NB4 (cell line): ENCODE measurements around the gene KRT13.
A peak's percentile ranks its signal among the peaks of the same experiment; 100 is the strongest.

Experiments
- DNase-seq: peaks from one replicate; pipeline ENCODE4 v3.0.0; 2010; ENCODE audit warnings: low read depth
- H3K4me3 ChIP-seq: one replicate; pipeline ENCODE4 v1.5.1; 2011; ENCODE audit warnings: mild to moderate bottlenecking, low read depth, low read length, moderate library complexity
- MYC ChIP-seq: IDR thresholded peaks from 2 replicates; pipeline ENCODE4 v1.6.1; 2011; ENCODE audit warnings: low read depth, low read length
- POLR2A ChIP-seq: IDR thresholded peaks from 2 replicates; pipeline ENCODE4 v1.6.1; 2011; ENCODE audit warnings: mild to moderate bottlenecking; ENCODE audit not compliant: insufficient read length; ENCODE audit errors: extremely low read depth
- TF ChIP-seq, protein P1 (sequence below): IDR thresholded peaks from 2 replicates; pipeline ENCODE4 v1.6.1; 2011; ENCODE audit warnings: low read depth, low read length
- TF ChIP-seq, protein P2 (sequence below): IDR thresholded peaks from one replicate; pipeline ENCODE4 v1.5.1; 2012; ENCODE audit warnings: low read depth, low read length

Gene KRT13

DNA sequence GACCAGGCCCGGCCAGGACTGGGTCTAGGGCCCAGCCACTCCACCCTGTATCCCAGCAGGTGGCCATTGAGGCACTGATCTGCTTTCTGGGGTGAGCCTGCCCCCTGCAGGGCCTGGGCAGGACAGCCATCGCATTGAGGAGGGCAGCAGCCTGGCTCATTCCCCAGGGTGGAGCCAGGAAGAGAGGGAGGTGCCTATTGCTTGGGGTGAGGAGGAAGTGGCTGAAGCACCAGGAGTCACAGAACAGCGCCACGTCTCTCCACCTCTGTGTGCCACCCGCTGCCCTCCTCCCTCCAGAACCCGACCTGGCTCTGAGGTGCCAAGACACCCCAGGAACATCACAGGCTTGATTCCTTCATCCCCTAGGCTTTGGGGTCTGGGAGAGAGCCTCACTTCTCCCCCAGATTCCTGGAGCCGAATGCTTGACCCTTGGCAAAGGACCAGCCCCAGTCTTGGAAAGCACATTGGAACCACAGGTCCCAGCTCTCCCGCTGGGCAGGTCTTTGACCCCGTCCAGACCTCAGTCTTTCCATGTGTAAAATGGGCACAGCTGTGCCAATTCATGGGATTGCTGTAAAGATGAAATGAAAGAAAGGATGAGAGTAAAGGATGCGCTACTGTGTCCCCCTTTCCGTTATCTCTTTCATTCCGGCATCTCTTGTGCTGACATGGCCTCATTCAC lies 8.5 kb downstream of the KRT13 start:
- TF ChIP-seq, protein P1, sequence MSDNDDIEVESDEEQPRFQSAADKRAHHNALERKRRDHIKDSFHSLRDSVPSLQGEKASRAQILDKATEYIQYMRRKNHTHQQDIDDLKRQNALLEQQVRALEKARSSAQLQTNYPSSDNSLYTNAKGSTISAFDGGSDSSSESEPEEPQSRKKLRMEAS: no peak
- TF ChIP-seq POLR2A (no peak), MYC (no peak)
- TF ChIP-seq, protein P2, sequence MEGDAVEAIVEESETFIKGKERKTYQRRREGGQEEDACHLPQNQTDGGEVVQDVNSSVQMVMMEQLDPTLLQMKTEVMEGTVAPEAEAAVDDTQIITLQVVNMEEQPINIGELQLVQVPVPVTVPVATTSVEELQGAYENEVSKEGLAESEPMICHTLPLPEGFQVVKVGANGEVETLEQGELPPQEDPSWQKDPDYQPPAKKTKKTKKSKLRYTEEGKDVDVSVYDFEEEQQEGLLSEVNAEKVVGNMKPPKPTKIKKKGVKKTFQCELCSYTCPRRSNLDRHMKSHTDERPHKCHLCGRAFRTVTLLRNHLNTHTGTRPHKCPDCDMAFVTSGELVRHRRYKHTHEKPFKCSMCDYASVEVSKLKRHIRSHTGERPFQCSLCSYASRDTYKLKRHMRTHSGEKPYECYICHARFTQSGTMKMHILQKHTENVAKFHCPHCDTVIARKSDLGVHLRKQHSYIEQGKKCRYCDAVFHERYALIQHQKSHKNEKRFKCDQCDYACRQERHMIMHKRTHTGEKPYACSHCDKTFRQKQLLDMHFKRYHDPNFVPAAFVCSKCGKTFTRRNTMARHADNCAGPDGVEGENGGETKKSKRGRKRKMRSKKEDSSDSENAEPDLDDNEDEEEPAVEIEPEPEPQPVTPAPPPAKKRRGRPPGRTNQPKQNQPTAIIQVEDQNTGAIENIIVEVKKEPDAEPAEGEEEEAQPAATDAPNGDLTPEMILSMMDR: peak; percentile 81
- H3K4me3 ChIP-seq: no peak overlapping the region
- DNase-seq: peak; percentile 90

DNA sequence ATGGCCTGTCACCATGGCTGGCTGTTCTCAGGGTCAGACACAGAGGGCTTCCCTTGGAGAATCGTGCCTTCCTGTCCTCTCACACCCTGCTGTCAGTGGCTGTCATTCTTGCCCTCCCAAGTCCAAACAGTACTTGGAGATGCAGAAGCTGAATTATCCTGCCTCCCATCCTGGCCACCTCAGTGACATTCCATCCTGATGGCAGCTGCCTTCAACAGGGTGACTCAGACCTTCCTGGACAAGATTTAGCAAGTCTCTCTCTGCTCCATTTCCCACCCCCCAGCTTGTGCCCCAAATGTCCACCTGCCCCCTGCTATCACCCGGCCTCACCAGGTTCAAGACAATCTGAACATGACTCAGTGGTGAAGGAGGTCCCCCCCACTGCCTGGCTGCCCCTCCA lies 10.9 kb downstream of the KRT13 start:
- no peak for DNase-seq
- no peak overlapping the region for H3K4me3 ChIP-seq
- TF ChIP-seq, protein P2: no peak
- no peak for TF ChIP-seq POLR2A
- TF ChIP-seq, protein P1: no peak
- no peak for TF ChIP-seq MYC

DNA sequence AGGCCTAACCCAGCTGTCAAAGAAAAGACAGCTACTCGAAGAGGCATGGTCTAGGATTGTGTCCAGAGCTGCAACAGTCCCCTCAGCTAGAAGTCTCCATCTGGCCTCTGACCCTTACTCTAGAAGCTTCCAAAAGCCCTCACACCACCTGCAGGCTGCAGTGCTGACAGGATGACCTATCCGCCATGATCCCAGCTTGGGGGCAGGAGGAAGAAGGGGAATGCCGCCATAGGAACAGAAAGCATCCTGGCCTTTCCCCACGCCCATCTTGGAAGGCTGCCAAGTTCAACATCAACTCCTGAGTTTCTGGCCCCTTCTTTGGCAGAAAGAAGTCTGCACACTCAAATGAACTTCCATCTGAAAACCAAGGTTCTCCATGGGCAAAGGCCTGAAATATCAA lies 12.6 kb downstream of the KRT13 start:
- TF ChIP-seq, protein P2: no peak
- TF ChIP-seq MYC (no peak), POLR2A (no peak)
- TF ChIP-seq, protein P1: no peak
- DNase-seq: no peak
- no peak overlapping the region for H3K4me3 ChIP-seq

DNA sequence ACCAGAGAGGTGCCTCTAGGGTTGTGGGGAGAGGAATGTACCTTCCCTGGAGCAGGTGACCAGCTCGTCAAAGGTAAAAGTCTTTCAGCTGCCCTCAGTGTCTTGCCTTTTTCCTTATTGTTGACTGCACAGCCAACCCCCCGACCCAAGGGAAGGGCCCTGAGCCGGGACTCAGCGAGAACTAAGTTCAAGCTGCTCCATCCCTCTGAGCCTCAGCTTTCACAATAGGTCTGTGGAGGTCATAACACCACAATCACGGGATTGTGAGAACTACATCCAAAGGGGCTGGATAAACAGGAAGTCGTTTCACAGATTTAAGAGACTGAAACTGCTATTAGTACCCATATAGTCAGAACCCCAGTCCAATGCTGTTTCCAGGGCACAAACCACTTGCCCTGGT lies 13.1 kb downstream of the KRT13 start:
- TF ChIP-seq, protein P1: no peak
- TF ChIP-seq MYC (no peak), POLR2A (no peak)
- TF ChIP-seq, protein P2: no peak
- H3K4me3 ChIP-seq: no peak overlapping the region
- DNase-seq: no peak

DNA sequence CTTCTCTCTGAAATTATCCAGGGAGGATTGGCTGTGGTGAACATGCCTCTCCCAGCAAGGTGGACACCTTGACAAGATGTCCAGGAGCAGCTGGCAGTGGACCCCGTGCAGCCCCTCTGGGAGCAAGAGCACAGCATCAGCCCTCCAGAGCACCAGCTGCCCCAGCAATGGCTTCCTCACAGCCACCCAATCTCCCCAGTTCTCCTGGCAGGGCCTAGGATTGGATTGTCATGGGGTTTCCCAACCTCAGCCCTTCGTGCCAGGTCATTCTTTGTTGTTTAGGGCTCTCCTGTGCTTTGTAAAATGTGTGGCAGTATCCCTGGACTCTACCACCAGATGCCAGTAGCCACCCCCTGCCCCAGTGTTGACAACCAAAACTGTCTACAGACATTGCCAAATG lies 13.9 kb downstream of the KRT13 start:
- DNase-seq: no peak
- no peak for TF ChIP-seq POLR2A
- TF ChIP-seq MYC: no peak
- TF ChIP-seq, protein P1: no peak
- TF ChIP-seq, protein P2: no peak
- no peak overlapping the region for H3K4me3 ChIP-seq
